ENCODE results near the gene OR10D3. TPM values are rescaled to one million over a fixed set of nuclear protein-coding genes. Genes with fewer than 3 reads are reported as not detected.

OR10D3 gene
- polyA plus RNA-seq, 1 of the 3 experiments (the other 2 are of a cell fraction), result not detected

GRCh38 chr11:124190298-124191139, 7.4 kb downstream of the OR10D3 start:
- Histone ChIP-seq H3K27me3 (ENCODE audit: insufficient read depth) (peaks cover 4% of the 10 kb centered on the region; the same call in 1 of the 2 replicates), H3K9ac (no peak overlapping the region), H3K27ac (ENCODE audit: low read depth in 2 of 2, low read length in 1 of 2) (no peak overlapping the region), H4K20me1 (ENCODE audit: insufficient read depth) (no peaks in the 10 kb centered on the region), H3K4me3 (ENCODE audit: low read depth in 2 of 2, low read length in 1 of 2) (no peak overlapping the region), H3K36me3 (replicated peaks in 1 of 2; ENCODE audit: control insufficient read depth in 1 of 2, insufficient read depth in 2 of 2, low read length in 1 of 2) (no peaks in the 10 kb centered on the region), H3K79me2 (ENCODE audit: insufficient read depth) (no peaks in the 10 kb centered on the region), H3K4me1 (ENCODE audit: control insufficient read depth in 1 of 2, insufficient read depth in 2 of 2, low read depth in 1 of 2, low read length in 1 of 2) (no peaks in the 10 kb centered on the region), H3K4me2 (no peak overlapping the region), H2AFZ (ENCODE audit: low read depth) (no peak overlapping the region), H3K9me3 (no peaks in the 10 kb centered on the region), H3F3A (replicated peaks; ENCODE audit: insufficient read depth) (no peaks in the 10 kb centered on the region), H3K9me2 (no peaks in the 10 kb centered on the region)
- CTCF ChIA-PET, result interaction anchor here (0.7 to 13.1 kb wide), 2 partner anchors 118 to 268 kb away, joined by 3 to 247 read pairs; no protein-coding TSS in a partner anchor
- POLR2A ChIA-PET, result no interaction called here
- no peak for TF ChIP-seq RFX5 (IDR thresholded peaks at IDR 0.05; ENCODE audit: low read length)
- no peak for TF ChIP-seq CTCF (IDR thresholded peaks at IDR 0.05)
- no peak for TF ChIP-seq CHD2 (IDR thresholded peaks at IDR 0.05; ENCODE audit: low read length, partially characterized antibody)
- TF ChIP-seq RAD21 (IDR thresholded peaks at IDR 0.05; ENCODE audit: low read length), result no peak
- TF ChIP-seq TCF12 (IDR thresholded peaks at IDR 0.05), result no peak
- DNase-seq, result no peak
- 31% methylated on average over 2 of the region's 2 CpGs for WGBS (ENCODE audit: low lambda C conversion rate)

- Histone ChIP-seq H3K9me2 (no peaks in the 10 kb centered on the region), H3K36me3 (replicated peaks in 1 of 2; ENCODE audit: control insufficient read depth in 1 of 2, insufficient read depth in 2 of 2, low read length in 1 of 2) (no peaks in the 10 kb centered on the region), H3K4me2 (no peak overlapping the region), H3F3A (replicated peaks; ENCODE audit: insufficient read depth) (no peaks in the 10 kb centered on the region), H2AFZ (ENCODE audit: low read depth) (no peak overlapping the region), H3K9ac (no peak overlapping the region), H3K79me2 (ENCODE audit: insufficient read depth) (no peaks in the 10 kb centered on the region), H3K4me1 (ENCODE audit: control insufficient read depth in 1 of 2, insufficient read depth in 2 of 2, low read depth in 1 of 2, low read length in 1 of 2) (no peaks in the 10 kb centered on the region), H3K27me3 (ENCODE audit: insufficient read depth) (peaks cover 4% of the 10 kb centered on the region; the same call in 1 of the 2 replicates), H4K20me1 (ENCODE audit: insufficient read depth) (no peaks in the 10 kb centered on the region), H3K9me3 (no peaks in the 10 kb centered on the region), H3K27ac (ENCODE audit: low read depth in 2 of 2, low read length in 1 of 2) (no peak overlapping the region), H3K4me3 (ENCODE audit: low read depth in 2 of 2, low read length in 1 of 2) (no peak overlapping the region)
- no peak for DNase-seq
- CTCF ChIA-PET, result interaction anchor here (0.8 to 13.1 kb wide), 8 partner anchors 13 to 154 kb away, joined by 3 to 247 read pairs (median 4); partner anchors contain the start of gene VWA5A
- TF ChIP-seq CTCF (IDR thresholded peaks at IDR 0.05) (no peak), EP300 (IDR thresholded peaks at IDR 0.05; ENCODE audit: borderline replicate concordance in 1 of 2, low read depth in 1 of 2, low read length in 1 of 2) (no peak), ZBTB33 (IDR thresholded peaks at IDR 0.05; ENCODE audit: borderline replicate concordance, low read depth) (no peak), MXI1 (IDR thresholded peaks at IDR 0.05; ENCODE audit: low read depth, low read length) (no peak), GATA2 (CRISPR knock-in tag; IDR thresholded peaks at IDR 0.05) (no peak), NRF1 (IDR thresholded peaks at IDR 0.05; ENCODE audit: low read depth, low read length) (no peak), FOXM1 (IDR thresholded peaks at IDR 0.05; ENCODE audit: low read depth) (no peak), YY1 (IDR thresholded peaks at IDR 0.05; ENCODE audit: low read depth) (no peak), JUND (IDR thresholded peaks at IDR 0.05) (no peak), FOXJ3 (CRISPR knock-in tag; IDR thresholded peaks at IDR 0.05) (no peak), PBX3 (IDR thresholded peaks at IDR 0.05) (no peak), TCF12 (IDR thresholded peaks at IDR 0.05) (no peak)
- WGBS (ENCODE audit: low lambda C conversion rate), result 41% methylated on average over 6 of the region's 6 CpGs
- POLR2A ChIA-PET, result no interaction called here
Observed at GRCh38 chr11:124193221-124194010, 10.3 kb downstream of the OR10D3 start.

Measured in SK-N-SH (cell line).